ENCODE measurements around the gene ZBTB17.

DNA sequence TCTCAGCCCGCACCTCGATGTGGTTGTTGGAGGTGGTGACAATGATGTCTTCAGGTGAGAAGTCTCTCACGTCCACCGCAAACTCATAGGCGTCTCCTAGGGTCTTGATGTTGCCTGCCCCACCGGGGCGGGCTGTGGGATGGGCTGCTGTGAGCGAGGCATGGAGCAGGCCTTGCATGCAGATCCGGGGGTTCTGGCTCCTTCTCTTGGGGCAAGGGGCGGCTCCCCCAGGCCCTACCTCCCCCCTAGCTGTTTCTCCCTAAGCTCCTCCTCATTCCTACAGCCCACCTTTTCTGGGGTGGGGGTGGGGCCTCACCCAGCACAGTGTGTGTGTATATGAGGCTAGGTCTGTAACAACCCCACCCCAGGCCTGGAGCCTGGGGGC lies 41.2 kb upstream of the ZBTB17 start:
- no peak for TF ChIP-seq POLR2A (IDR thresholded peaks at IDR 0.05)
- no peak for TF ChIP-seq CTCF (IDR thresholded peaks at IDR 0.05)

Measured in heart left ventricle (tissue), 13 donors.